DMS 273 (cell line): ENCODE results near the gene TVP23A.
"Not testable (repeated sequence)": the region's sequence is repeated elsewhere in the genome, so short reads cannot be mapped to it uniquely, and the experiment has no call there.

Experiments used
- DNase-seq: peaks from one replicate; lab custom pipeline; 2025; ENCODE audit not compliant: unreplicated experiment; lab: John Stamatoyannopoulos, UW

TVP23A gene

GRCh38 chr16:10836174-10836853, 17.7 kb upstream of the TVP23A start:
- no peak for DNase-seq

- no peak for DNase-seq
Measured at GRCh38 chr16:10835281-10835931, 16.8 kb upstream of the TVP23A start.

- DNase-seq, result no peak
Measured at GRCh38 chr16:10834766-10835165, 16.2 kb upstream of the TVP23A start.

GRCh38 chr16:10834130-10834529, 15.5 kb upstream of the TVP23A start:
- DNase-seq, result no peak

GRCh38 chr16:10833271-10833670, 14.7 kb upstream of the TVP23A start:
- no peak for DNase-seq

GRCh38 chr16:10831894-10832886, 13.6 kb upstream of the TVP23A start:
- no peak for DNase-seq

- DNase-seq, result not testable (repeated sequence)
Measured at GRCh38 chr16:10830240-10830639, 11.6 kb upstream of the TVP23A start.

- DNase-seq, result not testable (repeated sequence)
Measured at GRCh38 chr16:10829390-10830098, 10.9 kb upstream of the TVP23A start.

- peak; percentile 93 for DNase-seq
Measured at GRCh38 chr16:10828851-10829366, 10.3 kb upstream of the TVP23A start.

- peak; percentile 41 for DNase-seq
Measured at GRCh38 chr16:10827691-10828341, 9.2 kb upstream of the TVP23A start.

- no peak for DNase-seq
Measured at GRCh38 chr16:10824111-10824893, 5.7 kb upstream of the TVP23A start.

GRCh38 chr16:10822702-10823101, 4.1 kb upstream of the TVP23A start:
- no peak for DNase-seq

- no peak for DNase-seq
Measured at GRCh38 chr16:10820546-10820945, 2.0 kb upstream of the TVP23A start.

GRCh38 chr16:10817514-10817913, 1.1 kb downstream of the TVP23A start:
- DNase-seq, result no peak

GRCh38 chr16:10813099-10813455, 5.5 kb downstream of the TVP23A start:
- no peak for DNase-seq

GRCh38 chr16:10812312-10813098, 6.1 kb downstream of the TVP23A start:
- no peak for DNase-seq

GRCh38 chr16:10809706-10810105, 8.9 kb downstream of the TVP23A start:
- DNase-seq, result no peak

GRCh38 chr16:10808850-10809249, 9.7 kb downstream of the TVP23A start:
- DNase-seq, result no peak

GRCh38 chr16:10808218-10808617, 10.4 kb downstream of the TVP23A start:
- DNase-seq, result no peak
